Astrocyte (in vitro differentiated cells and primary cell): ENCODE measurements around the gene LRRC23. TPM values are rescaled to one million over a fixed set of nuclear protein-coding genes. Genes with fewer than 3 reads are reported as not detected.

Experiments
- DNase-seq: peaks from one replicate; pipeline ENCODE4 v3.0.0-alpha.2; 2010; ENCODE audit warnings: low read depth
- FAIRE-seq: peaks from 2 replicates; lab custom pipeline; 2011; peaks lifted over from hg19 to GRCh38; lab: Jason Lieb, UNC
- H2AFZ ChIP-seq: 2 replicates; pipeline ENCODE4 v1.6.0; 2012; ENCODE audit warnings: low read depth, low read length, inconsistent platforms
- H3K27ac ChIP-seq: 2 replicates; pipeline ENCODE4 v1.5.1; 2011; ENCODE audit warnings: low read depth, low read length, inconsistent platforms
- H3K27me3 ChIP-seq: 2 replicates; pipeline ENCODE4 v1.6.0; 2011; ENCODE audit warnings: low read length, inconsistent platforms; ENCODE audit not compliant: insufficient read depth
- H3K36me3 ChIP-seq: 2 replicates; pipeline ENCODE4 v1.5.1; 2011; ENCODE audit warnings: low read length, inconsistent platforms; ENCODE audit not compliant: insufficient read depth
- H3K4me1 ChIP-seq: 2 replicates; pipeline ENCODE4 v1.5.1; 2011; ENCODE audit warnings: low read length, inconsistent platforms; ENCODE audit not compliant: insufficient read depth
- H3K4me2 ChIP-seq: 2 replicates; pipeline ENCODE4 v1.6.0; 2012; ENCODE audit warnings: low read length, inconsistent platforms
- H3K4me3 ChIP-seq: 2 replicates; pipeline ENCODE4 v1.5.1; 2011; ENCODE audit warnings: low read depth, mild to moderate bottlenecking, low read length, inconsistent platforms; ENCODE audit not compliant: insufficient read depth
- H3K79me2 ChIP-seq: 2 replicates; pipeline ENCODE4 v1.6.0; 2012; ENCODE audit warnings: mild to moderate bottlenecking, low read length, inconsistent platforms; ENCODE audit not compliant: insufficient read depth
- H3K9ac ChIP-seq: 2 replicates; pipeline ENCODE4 v1.6.0; 2012; ENCODE audit warnings: mild to moderate bottlenecking, low read length, inconsistent platforms
- H3K9me3 ChIP-seq: 2 replicates; pipeline ENCODE4 v1.5.1; 2012; ENCODE audit warnings: low read depth, mild to moderate bottlenecking, low read length, inconsistent platforms; ENCODE audit not compliant: insufficient read depth
- H4K20me1 ChIP-seq: 2 replicates; pipeline ENCODE4 v1.6.0; 2012; ENCODE audit warnings: low read length, inconsistent platforms; ENCODE audit not compliant: insufficient read depth
- H3K27ac Mint-ChIP-seq: one replicate; pipeline ENCODE4 v1.8.0; 2021; ENCODE audit warnings: mild to moderate bottlenecking, mixed read lengths; ENCODE audit not compliant: unreplicated experiment
- H3K27me3 Mint-ChIP-seq: one replicate; pipeline ENCODE4 v1.8.0; 2021; ENCODE audit warnings: low read depth, mixed read lengths; ENCODE audit not compliant: unreplicated experiment
- H3K36me3 Mint-ChIP-seq: one replicate; pipeline ENCODE4 v1.8.0; 2021; ENCODE audit warnings: low read depth, mixed read lengths; ENCODE audit not compliant: unreplicated experiment
- H3K4me1 Mint-ChIP-seq: one replicate; pipeline ENCODE4 v1.8.0; 2021; ENCODE audit warnings: low read depth, mixed read lengths; ENCODE audit not compliant: unreplicated experiment
- H3K4me3 Mint-ChIP-seq: one replicate; pipeline ENCODE4 v1.8.0; 2021; ENCODE audit warnings: mild to moderate bottlenecking, moderate library complexity, mixed read lengths; ENCODE audit not compliant: unreplicated experiment
- H3K9me3 Mint-ChIP-seq: one replicate; pipeline ENCODE4 v1.8.0; 2021; ENCODE audit warnings: mild to moderate bottlenecking, mixed read lengths; ENCODE audit not compliant: unreplicated experiment
- CTCF ChIP-seq: IDR thresholded peaks from 2 replicates; pipeline ENCODE4 v1.5.1; 2011; ENCODE audit warnings: low read depth, mild to moderate bottlenecking, inconsistent platforms, low read length, moderate library complexity; ENCODE audit not compliant: insufficient read depth
- EZH2 ChIP-seq: IDR thresholded peaks from 2 replicates; pipeline ENCODE4 v1.6.1; 2012; ENCODE audit warnings: mild to moderate bottlenecking, low read length, inconsistent platforms; ENCODE audit not compliant: insufficient read depth
- total RNA-seq: library from RNA; stranded (reverse); gene quantifications from 2 replicates; pipeline ENCODE4 v1.2.1, GENCODE V29; 2021

The LRRC23 gene
- total RNA-seq, 1 donor from 2014 or later, result 5.2 TPM

GRCh38 chr12:6932766-6933165 is 28.1 kb downstream of the LRRC23 start:
- Histone ChIP-seq H3K9me3 (no peaks in the 10 kb centered on the region), H3K4me3 (no peak overlapping the region), H3K27ac (no peak overlapping the region), H2AFZ (no peak overlapping the region), H3K4me2 (no peak overlapping the region), H3K27me3 (no peaks in the 10 kb centered on the region), H3K36me3 (peaks cover 11% of the 10 kb centered on the region), H3K4me1 (peaks cover 40% of the 10 kb centered on the region), H4K20me1 (peaks cover 59% of the 10 kb centered on the region), H3K9ac (peak overlapping the region; percentile 10), H3K79me2 (peaks cover 69% of the 10 kb centered on the region)
- Mint-ChIP-seq H3K9me3 (no peaks in the 10 kb centered on the region), H3K27ac (no peak overlapping the region), H3K27me3 (no peaks in the 10 kb centered on the region), H3K4me1 (peaks cover 41% of the 10 kb centered on the region), H3K4me3 (peak overlapping the region; percentile 69), H3K36me3 (peaks cover 16% of the 10 kb centered on the region)
- FAIRE-seq (no peak), DNase-seq (no peak)
- TF ChIP-seq CTCF (no peak), EZH2 (no peak)

GRCh38 chr12:6934110-6934509 is 29.5 kb downstream of the LRRC23 start:
- Mint-ChIP-seq H3K36me3 (peaks cover 18% of the 10 kb centered on the region), H3K4me3 (peak overlapping the region; percentile 54), H3K27me3 (no peaks in the 10 kb centered on the region), H3K9me3 (no peaks in the 10 kb centered on the region), H3K27ac (no peak overlapping the region), H3K4me1 (peaks cover 41% of the 10 kb centered on the region)
- Histone ChIP-seq H3K79me2 (peaks cover 65% of the 10 kb centered on the region), H3K36me3 (peaks cover 16% of the 10 kb centered on the region), H3K27ac (peak overlapping the region; percentile 3), H3K4me1 (peaks cover 44% of the 10 kb centered on the region), H3K9ac (peak overlapping the region; percentile 56), H4K20me1 (peaks cover 58% of the 10 kb centered on the region), H3K9me3 (no peaks in the 10 kb centered on the region), H3K4me2 (peak overlapping the region; percentile 37), H3K27me3 (no peaks in the 10 kb centered on the region), H2AFZ (no peak overlapping the region), H3K4me3 (no peak overlapping the region)
- TF ChIP-seq CTCF (no peak), EZH2 (no peak)
- peak; percentile 52 for DNase-seq
- no peak for FAIRE-seq

- H3K4me1 Mint-ChIP-seq, result peaks cover 33% of the 10 kb centered on the region
- H3K36me3 ChIP-seq, result peaks cover 18% of the 10 kb centered on the region
Measured at GRCh38 chr12:6935371-6936193, 31.0 kb downstream of the LRRC23 start.

More at GRCh38 chr12:6935371-6936193, 31.0 kb downstream of the LRRC23 start:
- no peaks in the 10 kb centered on the region for H3K27me3 ChIP-seq
- H3K79me2 ChIP-seq, result peaks cover 53% of the 10 kb centered on the region
- peak overlapping the region; percentile 20 for H3K9ac ChIP-seq
- TF ChIP-seq EZH2 (no peak), CTCF (no peak)
- H3K27ac ChIP-seq, result no peak overlapping the region
- FAIRE-seq, result no peak
- H3K4me3 ChIP-seq, result no peak overlapping the region
- H4K20me1 ChIP-seq, result peaks cover 46% of the 10 kb centered on the region
- Mint-ChIP-seq H3K27ac (peak overlapping the region; percentile 88), H3K36me3 (peaks cover 19% of the 10 kb centered on the region), H3K4me3 (peak overlapping the region; percentile 18), H3K9me3 (peaks cover 1% of the 10 kb centered on the region), H3K27me3 (no peaks in the 10 kb centered on the region)
- H3K9me3 ChIP-seq, result no peaks in the 10 kb centered on the region
- H2AFZ ChIP-seq, result no peak overlapping the region
- DNase-seq, result no peak
- H3K4me1 ChIP-seq, result peaks cover 33% of the 10 kb centered on the region
- H3K4me2 ChIP-seq, result no peak overlapping the region
